ENCODE results near the gene PTPN4.
A peak's percentile ranks its signal among the peaks of the same experiment; 100 is the strongest.

PTPN4 gene

DNA sequence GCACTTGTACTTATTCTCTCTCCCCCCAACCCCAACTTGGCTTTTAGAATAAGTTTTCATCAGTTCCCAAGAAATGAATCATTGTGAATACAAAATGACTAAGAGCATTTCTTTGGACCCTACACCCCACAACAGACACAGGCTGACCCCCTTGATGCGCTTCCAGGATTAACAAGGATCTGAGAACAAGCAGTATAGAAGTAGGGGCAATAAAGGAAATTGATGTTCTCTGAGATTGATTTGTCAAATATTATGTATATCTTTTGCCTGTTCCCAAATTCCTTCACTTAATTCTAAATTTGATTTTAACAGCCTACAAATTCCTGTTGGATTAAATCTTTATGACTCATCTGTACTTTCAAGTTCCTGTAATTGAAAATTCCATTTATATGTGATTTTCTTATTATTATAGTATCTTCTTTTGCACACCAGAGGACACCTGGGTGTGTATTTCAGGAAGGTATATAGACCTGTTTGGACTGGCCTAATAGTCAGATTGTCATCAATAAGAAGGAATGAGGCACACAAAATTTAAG lies 10.2 kb upstream of the PTPN4 start:
- DNase-seq (ENCODE audit: low spot score) = no peak
- no peak for TF ChIP-seq CTCF (IDR thresholded peaks at IDR 0.05; ENCODE audit: extremely low read depth, insufficient read depth, missing control alignments)
- in situ Hi-C loops (cut with MboI; ENCODE audit: low pct_unique_long_range_greater_than_20kb, low sequenced_read_pairs, unreplicated experiment) = loop anchor here (10.0 kb wide), 1 partner anchor 425 kb away; no protein-coding TSS in a partner anchor

DNA sequence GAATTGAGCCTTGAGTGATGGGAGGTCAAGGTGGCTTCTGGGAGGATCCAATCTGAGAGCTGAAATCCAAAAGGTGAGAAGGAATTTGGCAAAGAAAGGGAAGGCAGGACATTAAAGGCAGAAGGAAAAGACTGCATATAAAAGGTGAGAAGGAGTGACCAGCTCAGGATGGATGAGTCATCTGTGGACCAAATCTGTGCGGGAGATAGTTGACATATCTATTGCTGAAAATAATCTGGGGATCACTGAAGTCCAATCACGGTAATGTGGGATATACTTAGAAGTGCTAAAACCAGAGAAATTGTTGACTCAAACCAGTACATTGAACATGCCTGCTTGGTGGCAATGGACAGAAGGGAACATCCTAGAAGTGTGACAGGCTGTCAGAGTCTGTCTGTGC lies 8.0 kb upstream of the PTPN4 start:
- no peak for DNase-seq (ENCODE audit: low spot score)
- in situ Hi-C loops (cut with MboI; ENCODE audit: low pct_unique_long_range_greater_than_20kb, low sequenced_read_pairs, unreplicated experiment) = loop anchor here (10.0 kb wide), 1 partner anchor 423 kb away; no protein-coding TSS in a partner anchor
- TF ChIP-seq CTCF (IDR thresholded peaks at IDR 0.05; ENCODE audit: extremely low read depth, insufficient read depth, missing control alignments) = no peak

DNA sequence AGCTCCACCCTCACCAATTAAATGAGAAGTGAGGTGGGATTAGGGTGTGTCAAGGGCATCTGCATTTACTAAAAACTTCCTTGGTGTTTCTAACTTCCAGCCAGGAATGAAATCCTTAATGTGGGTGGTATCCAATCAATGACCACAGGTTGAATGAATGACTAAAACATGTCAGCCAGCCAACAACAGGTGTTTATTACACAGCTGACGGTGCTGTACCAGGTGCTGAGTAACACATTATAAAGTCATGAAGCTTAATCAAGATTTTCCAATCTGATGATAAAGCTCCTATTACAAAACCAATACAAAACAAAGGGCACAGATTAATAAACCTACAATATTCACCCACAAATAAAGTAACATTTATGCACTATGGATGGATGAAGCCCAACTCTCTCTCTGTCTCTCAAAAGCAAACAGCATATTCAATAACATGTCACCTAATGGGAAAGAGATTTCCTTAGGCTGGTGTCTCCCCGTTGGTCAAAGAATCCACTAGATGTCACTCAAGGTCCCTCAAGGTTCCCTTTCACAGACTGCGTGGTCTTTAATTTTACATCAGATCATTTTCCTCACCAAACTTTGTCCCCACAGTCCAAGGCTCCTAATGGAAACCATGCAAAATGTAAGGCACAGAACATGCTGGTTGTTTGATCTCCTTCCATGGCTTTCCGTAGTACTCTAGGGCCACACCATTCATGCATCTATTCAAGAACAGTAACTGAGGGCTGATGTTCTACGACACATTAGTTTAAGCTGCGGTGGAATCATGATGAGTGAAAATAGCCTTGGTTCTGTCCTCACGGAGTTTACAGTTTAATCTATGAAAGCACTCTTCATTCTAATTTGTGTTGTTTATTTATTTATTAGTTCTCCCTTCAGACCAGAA lies 6.4 kb upstream of the PTPN4 start:
- in situ Hi-C loops (cut with MboI; ENCODE audit: low pct_unique_long_range_greater_than_20kb, low sequenced_read_pairs, unreplicated experiment) = loop anchor here (10.0 kb wide), 1 partner anchor 422 kb away; no protein-coding TSS in a partner anchor
- peak; percentile 46 for DNase-seq (ENCODE audit: low spot score)
- peak; percentile 76 for TF ChIP-seq CTCF (IDR thresholded peaks at IDR 0.05; ENCODE audit: extremely low read depth, insufficient read depth, missing control alignments)

GRCh38 chr2:119753930-119754321 lies 5.8 kb upstream of the PTPN4 start:
- DNase-seq (ENCODE audit: low spot score) = no peak
- in situ Hi-C loops (cut with MboI; ENCODE audit: low pct_unique_long_range_greater_than_20kb, low sequenced_read_pairs, unreplicated experiment) = loop anchor here (10.0 kb wide), 1 partner anchor 421 kb away; no protein-coding TSS in a partner anchor
- no peak for TF ChIP-seq CTCF (IDR thresholded peaks at IDR 0.05; ENCODE audit: extremely low read depth, insufficient read depth, missing control alignments)

DNA sequence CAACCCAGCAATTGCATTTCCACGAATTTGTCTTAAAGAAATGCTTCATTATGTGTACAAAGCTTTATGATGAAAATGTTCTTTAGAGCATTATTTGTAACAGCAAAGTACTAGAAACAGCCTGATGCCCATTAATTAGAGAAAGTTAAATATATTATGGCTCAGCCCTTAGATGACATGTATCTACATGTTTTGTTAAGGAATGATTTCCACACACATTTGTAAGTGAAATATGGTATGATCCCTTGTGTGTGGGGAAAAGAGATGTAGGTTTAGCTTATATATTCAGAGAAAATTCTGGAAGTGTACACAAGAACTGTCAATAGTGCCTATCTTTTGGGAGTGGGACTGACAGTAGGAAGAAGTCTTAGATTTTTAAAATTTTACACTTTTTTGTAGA lies 3.8 kb upstream of the PTPN4 start:
- TF ChIP-seq CTCF (IDR thresholded peaks at IDR 0.05; ENCODE audit: extremely low read depth, insufficient read depth, missing control alignments) = no peak
- in situ Hi-C loops (cut with MboI; ENCODE audit: low pct_unique_long_range_greater_than_20kb, low sequenced_read_pairs, unreplicated experiment) = loop anchor here (10.0 kb wide), 1 partner anchor 419 kb away; no protein-coding TSS in a partner anchor
- no peak for DNase-seq (ENCODE audit: low spot score)

DNA sequence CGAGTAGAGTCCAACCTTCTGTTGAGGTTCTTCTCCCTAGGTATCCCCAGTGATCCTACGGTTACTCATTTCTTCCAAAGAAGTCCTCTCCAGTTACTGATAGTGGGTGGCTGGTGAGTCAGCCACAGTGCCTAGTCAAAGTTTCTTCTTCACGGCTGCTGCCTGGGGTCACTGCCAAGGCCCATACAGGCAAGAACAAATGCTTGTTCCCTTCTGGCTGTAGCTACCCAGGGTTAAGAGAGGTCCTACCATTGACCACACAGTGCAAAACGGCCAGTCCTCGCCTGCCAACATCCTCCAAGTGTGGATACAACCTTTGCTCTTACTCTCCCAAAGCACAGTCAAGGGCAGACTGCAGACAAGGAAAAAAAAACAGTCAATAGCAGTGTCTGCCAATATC lies 2.9 kb upstream of the PTPN4 start:
- in situ Hi-C loops (cut with MboI; ENCODE audit: low pct_unique_long_range_greater_than_20kb, low sequenced_read_pairs, unreplicated experiment) = loop anchor here (10.0 kb wide), 1 partner anchor 418 kb away; no protein-coding TSS in a partner anchor
- no peak for TF ChIP-seq CTCF (IDR thresholded peaks at IDR 0.05; ENCODE audit: extremely low read depth, insufficient read depth, missing control alignments)
- no peak for DNase-seq (ENCODE audit: low spot score)

Measured in GM13977 (cell line).